Stomach (tissue), 4 donors: ENCODE data around the gene TMIGD1.

ENCODE experiments used
- EP300 ChIP-seq: sonication (generic); formaldehyde crosslinking; IDR thresholded peaks from one replicate; pipeline ENCODE4 v1.6.1; 2017; ENCODE audit warnings: antibody characterized with exemption
- POLR2A ChIP-seq, 4 donors: fragments of 450-650 bp; IDR thresholded peaks; one replicate each; pipeline ENCODE4 v1.6.1; 2016; ENCODE audit warnings: antibody characterized with exemption in 4 of 4, control low read depth in 2 of 4, mild to moderate bottlenecking in 1 of 4, moderate library complexity in 1 of 4
- POLR2AphosphoS5 ChIP-seq, 3 donors: sonication (generic); formaldehyde crosslinking; IDR thresholded peaks; one replicate each; pipeline ENCODE4 v1.6.1; 2016; ENCODE audit warnings: antibody characterized with exemption in 3 of 3
- TF ChIP-seq, protein P1 (sequence below), 7 experiments: fragments of 450-650 bp in 4 of 7; fragments of 200-600 bp in 3 of 7; sonication (generic) in 3 of 7; IDR thresholded peaks; one replicate each; pipeline ENCODE4 v1.5.1; 2016 to 2019; ENCODE audit warnings: antibody characterized with exemption in 7 of 7, control low read depth in 2 of 7, mild to moderate bottlenecking in 1 of 7

DNA sequence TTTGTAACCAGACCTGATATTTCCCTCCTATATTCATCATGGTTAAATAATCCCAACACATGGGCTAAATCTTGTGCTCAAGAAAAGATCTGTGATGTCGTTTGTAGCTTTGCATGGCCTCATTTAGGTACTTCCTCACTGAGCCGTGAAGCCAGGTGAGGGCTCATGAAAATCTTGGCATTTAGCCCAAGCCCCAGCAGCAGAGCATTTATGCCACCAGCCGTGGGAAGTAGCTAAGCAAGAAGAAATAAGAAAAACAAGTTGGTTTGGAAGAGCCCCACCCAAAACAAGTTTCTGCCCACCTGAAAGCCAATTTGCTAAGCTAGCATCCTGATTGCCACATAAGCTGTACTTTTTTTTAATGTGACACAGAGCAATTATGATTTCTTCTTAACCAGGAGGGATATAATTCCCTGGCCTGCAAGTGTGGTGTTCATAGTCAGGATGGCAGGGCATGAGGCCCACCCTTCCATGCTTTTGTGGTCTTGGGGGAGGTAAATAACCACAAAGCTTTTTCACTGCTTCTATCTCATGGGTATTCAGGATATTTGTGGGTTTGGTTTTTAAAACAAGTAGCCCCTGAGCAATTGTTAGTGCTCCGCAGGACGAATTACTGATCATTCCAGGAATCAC lies 10.5 kb downstream of the TMIGD1 start:
- no peak for TF ChIP-seq POLR2A (IDR thresholded peaks at IDR 0.05)
- no peak for TF ChIP-seq POLR2AphosphoS5 (IDR thresholded peaks at IDR 0.05)
- TF ChIP-seq, protein P1, sequence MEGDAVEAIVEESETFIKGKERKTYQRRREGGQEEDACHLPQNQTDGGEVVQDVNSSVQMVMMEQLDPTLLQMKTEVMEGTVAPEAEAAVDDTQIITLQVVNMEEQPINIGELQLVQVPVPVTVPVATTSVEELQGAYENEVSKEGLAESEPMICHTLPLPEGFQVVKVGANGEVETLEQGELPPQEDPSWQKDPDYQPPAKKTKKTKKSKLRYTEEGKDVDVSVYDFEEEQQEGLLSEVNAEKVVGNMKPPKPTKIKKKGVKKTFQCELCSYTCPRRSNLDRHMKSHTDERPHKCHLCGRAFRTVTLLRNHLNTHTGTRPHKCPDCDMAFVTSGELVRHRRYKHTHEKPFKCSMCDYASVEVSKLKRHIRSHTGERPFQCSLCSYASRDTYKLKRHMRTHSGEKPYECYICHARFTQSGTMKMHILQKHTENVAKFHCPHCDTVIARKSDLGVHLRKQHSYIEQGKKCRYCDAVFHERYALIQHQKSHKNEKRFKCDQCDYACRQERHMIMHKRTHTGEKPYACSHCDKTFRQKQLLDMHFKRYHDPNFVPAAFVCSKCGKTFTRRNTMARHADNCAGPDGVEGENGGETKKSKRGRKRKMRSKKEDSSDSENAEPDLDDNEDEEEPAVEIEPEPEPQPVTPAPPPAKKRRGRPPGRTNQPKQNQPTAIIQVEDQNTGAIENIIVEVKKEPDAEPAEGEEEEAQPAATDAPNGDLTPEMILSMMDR (IDR thresholded peaks at IDR 0.05): no peak
- TF ChIP-seq EP300: no peak
